ENCODE results near the gene MEDAG.

MEDAG gene

GRCh38 chr13:30892966-30893365 is 13.1 kb upstream of the MEDAG start:
- no peak overlapping the region for H3K4me3 ChIP-seq (replicated peaks; ENCODE audit: low read depth, low read length)
- peak; percentile 72 for TF ChIP-seq CTCF (IDR thresholded peaks at IDR 0.05; ENCODE audit: low read length, missing control alignments)
- DNase-seq (ENCODE audit: low read depth), result peak; percentile 69

GRCh38 chr13:30895773-30896172 is 10.3 kb upstream of the MEDAG start:
- no peak for TF ChIP-seq CTCF (IDR thresholded peaks at IDR 0.05; ENCODE audit: low read length, missing control alignments)
- DNase-seq (ENCODE audit: low read depth), result peak; percentile 97
- H3K4me3 ChIP-seq (replicated peaks; ENCODE audit: low read depth, low read length), result no peak overlapping the region

GRCh38 chr13:30898070-30898469 is 8.0 kb upstream of the MEDAG start:
- TF ChIP-seq CTCF (IDR thresholded peaks at IDR 0.05; ENCODE audit: low read length, missing control alignments), result no peak
- no peak for DNase-seq (ENCODE audit: low read depth)
- no peak overlapping the region for H3K4me3 ChIP-seq (replicated peaks; ENCODE audit: low read depth, low read length)

GRCh38 chr13:30898678-30899241 is 7.3 kb upstream of the MEDAG start:
- peak; percentile 98 for DNase-seq (ENCODE audit: low read depth)
- no peak overlapping the region for H3K4me3 ChIP-seq (replicated peaks; ENCODE audit: low read depth, low read length)
- TF ChIP-seq CTCF (IDR thresholded peaks at IDR 0.05; ENCODE audit: low read length, missing control alignments), result no peak

- TF ChIP-seq CTCF (IDR thresholded peaks at IDR 0.05; ENCODE audit: low read length, missing control alignments), result no peak
- no peak for DNase-seq (ENCODE audit: low read depth)
- no peak overlapping the region for H3K4me3 ChIP-seq (replicated peaks; ENCODE audit: low read depth, low read length)
These were observed 5.6 kb upstream of the MEDAG start for GRCh38 chr13:30900436-30900835.

- no peak for TF ChIP-seq CTCF (IDR thresholded peaks at IDR 0.05; ENCODE audit: low read length, missing control alignments)
- no peak overlapping the region for H3K4me3 ChIP-seq (replicated peaks; ENCODE audit: low read depth, low read length)
- no peak for DNase-seq (ENCODE audit: low read depth)
These were observed 4.9 kb upstream of the MEDAG start for GRCh38 chr13:30900952-30901749.
